Activated CD4-positive, alpha-beta T cell treated with anti-CD3 and anti-CD28 coated beads, Interleukin-2, amount 50 U/mL, for 24 hours (primary cell): ENCODE data around the gene SPTBN1.
A peak's percentile ranks its signal among the peaks of the same experiment; 100 is the strongest.
"Not testable (repeated sequence)": the region's sequence is repeated elsewhere in the genome, so short reads cannot be mapped to it uniquely, and the experiment has no call there.

Experiments
- DNase-seq, 2 donors: peaks; one replicate each; pipeline ENCODE4 v3.0.0-alpha.2; 2020; ENCODE audit warnings: low read depth in 1 of 2, low spot score in 1 of 2

SPTBN1 gene

DNA sequence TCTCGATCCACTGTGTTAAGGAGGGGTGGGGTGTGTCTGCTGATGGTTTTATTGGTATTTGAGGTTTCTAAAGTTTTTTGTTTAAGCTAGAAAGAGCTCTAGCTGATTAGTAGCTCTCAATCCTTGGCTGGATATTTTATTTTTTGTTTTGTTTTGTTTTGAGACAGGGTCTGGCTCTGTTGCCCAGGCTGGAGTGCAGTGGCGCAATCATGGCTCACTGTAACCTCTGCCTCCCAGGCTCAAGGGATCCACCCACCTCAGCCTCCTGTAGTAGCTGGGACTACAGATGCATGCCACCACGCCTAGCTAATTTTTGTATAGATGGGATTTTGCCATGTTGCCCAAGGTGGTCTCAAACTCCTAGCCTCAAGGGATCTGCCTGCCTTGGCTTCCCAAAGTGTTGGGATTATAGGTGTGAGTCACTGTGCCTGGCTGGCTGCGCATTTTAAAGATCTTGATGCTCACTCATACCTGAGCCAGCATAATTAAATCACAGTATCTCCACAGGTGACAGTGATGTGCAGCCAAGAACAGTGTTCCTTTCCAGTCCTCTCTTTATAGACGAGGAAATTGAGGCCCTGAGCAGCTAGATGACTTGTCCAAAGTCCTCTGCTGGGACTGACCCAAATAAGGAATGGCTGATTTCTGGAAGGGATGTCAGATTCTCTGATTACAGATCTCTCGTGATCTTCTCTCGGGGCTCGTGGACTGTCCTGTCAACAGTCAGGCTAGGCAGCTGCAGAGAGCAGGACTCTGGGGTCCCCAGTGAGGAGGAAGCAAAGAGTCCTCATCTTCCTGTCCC, 44.5 kb downstream of the SPTBN1 start:
- no peak for DNase-seq

DNA sequence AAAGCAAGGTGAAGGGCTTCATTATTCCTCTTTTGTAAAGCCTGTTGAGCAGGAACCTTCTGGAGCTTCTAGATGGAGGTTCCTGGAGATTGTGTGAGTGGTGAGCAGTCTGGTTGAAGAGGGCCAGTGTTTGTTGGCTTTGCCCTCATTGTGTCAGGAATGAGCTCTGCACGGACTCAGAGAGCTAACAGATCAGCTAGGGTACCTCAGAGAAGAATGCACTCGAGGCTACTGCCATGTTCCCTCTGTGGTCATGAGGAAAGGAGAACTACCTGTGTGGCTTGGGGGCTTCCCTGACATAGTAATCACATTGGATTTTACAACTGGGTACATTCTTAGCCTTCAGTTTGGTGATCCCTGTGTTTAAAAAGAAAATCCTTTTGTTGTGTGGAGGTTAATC, 46.6 kb downstream of the SPTBN1 start:
- no peak for DNase-seq

DNA sequence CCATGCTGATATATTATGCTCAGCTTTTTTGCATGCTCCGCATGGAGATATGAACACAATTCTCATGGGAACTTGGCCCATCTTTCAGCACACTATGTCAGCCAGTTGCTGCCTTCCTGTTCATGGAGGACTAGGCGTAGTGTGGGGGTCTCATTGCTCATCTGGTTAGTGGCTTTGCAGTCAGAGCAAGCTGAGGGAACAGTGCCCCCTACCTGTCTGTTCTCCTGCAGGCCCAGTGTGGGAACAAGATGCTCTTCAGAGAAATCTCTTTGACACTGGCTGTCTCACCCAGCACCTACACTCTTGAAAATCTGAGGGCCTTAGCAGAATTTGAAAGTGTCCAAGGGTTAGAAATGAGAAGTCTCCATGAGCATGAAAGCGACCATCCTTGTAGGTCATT, 47.1 kb downstream of the SPTBN1 start:
- no peak for DNase-seq

DNA sequence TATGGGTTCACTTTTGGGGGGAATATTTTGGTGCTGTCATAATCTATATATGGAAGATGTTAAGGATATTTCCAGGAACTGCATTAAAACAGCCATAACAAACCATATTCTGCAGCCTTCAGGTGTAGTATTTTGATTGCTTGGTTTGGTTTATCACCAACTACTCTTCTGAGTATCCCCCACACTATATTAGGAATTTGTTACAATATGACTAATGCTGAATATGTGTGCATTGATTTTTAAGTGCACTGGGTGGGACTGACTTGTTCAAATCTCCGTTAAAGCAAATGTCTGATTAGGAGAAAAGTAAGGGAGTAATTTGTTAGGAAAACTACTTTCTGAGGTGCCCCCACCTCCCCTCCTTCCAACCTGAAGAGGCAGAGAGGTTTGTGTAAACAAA, 47.7 kb downstream of the SPTBN1 start:
- no peak for DNase-seq

- DNase-seq = no peak
These were observed 48.7 kb downstream of the SPTBN1 start for GRCh38 chr2:54504866-54505265.

DNA sequence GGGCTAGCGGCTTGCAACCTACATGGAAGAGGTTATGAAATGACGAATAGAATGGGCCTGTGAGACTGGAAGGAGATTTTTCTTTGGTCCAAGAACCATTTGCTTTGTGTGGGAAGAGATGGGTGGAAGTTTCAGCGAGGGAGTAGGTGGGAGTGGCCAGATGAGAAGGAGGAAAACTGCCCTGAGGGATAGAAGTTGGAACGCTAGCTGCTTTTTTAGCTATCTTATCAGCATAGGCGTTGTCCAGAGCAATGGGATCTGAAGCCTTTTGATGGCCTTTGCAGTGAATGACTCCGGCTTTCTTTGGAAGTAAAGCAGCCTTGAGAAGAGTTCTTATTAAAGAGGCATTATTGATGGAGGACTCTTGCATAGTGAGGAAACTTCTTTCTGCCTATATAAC, 52.4 kb downstream of the SPTBN1 start:
- no peak for DNase-seq

DNA sequence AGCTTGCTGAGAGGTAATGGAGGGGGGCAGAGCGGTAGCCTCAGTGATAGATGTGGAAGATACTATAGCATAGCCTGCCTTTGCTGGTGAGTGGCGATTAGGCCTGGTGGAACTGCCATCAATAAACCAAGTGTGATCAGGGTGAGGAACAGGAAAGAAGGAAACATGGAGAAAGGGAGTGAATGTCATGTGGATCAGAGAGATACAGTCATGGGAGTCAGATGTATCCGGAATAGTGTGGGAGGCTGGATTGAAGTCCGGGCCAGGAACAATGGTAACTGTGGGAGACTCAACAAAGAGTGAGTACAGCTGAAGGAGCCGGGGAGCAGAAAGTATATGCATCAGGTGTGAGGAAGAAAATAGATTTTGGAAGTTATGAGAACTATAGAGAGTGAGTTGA, 52.9 kb downstream of the SPTBN1 start:
- not testable (repeated sequence) for DNase-seq

DNA sequence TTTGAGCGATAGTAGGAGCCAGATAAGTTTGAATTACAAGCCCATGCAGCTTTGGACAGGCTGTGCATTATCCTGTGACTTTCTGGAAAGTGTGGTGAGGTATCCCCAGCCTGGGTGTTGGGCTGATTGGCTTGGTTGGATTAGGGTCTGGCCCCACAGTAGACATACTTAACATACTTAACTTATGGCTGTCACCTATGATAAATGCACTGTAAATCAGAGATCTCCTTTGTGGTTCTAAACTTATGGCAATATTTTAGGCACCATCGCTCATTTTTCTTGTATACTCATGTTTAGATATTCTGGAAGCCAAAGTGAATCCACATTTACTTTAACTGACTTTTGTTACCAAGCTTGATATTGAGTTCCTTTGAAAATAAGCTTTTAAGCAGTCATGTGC, 54.8 kb downstream of the SPTBN1 start:
- no peak for DNase-seq

- no peak for DNase-seq
These were observed 56.1 kb downstream of the SPTBN1 start for GRCh38 chr2:54512183-54512582.

- no peak for DNase-seq
These were observed 56.7 kb downstream of the SPTBN1 start for GRCh38 chr2:54512663-54513362.

DNA sequence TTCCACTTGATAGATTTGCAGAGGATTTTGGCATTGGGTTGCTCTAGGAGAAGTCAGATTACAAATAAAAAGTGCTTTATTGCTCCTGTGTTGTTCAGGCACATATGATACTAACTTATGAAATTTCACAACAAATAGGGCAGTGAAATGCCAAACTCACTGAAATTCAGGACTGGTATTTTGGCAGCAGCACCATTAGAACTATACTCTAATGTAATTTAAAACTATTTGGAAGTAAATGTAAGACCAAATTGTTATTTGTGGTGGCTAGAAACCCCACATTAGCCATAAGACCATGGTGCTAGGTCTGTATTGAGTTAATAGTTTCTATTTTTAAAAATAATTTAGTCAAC, 57.2 kb downstream of the SPTBN1 start:
- DNase-seq = no peak

DNA sequence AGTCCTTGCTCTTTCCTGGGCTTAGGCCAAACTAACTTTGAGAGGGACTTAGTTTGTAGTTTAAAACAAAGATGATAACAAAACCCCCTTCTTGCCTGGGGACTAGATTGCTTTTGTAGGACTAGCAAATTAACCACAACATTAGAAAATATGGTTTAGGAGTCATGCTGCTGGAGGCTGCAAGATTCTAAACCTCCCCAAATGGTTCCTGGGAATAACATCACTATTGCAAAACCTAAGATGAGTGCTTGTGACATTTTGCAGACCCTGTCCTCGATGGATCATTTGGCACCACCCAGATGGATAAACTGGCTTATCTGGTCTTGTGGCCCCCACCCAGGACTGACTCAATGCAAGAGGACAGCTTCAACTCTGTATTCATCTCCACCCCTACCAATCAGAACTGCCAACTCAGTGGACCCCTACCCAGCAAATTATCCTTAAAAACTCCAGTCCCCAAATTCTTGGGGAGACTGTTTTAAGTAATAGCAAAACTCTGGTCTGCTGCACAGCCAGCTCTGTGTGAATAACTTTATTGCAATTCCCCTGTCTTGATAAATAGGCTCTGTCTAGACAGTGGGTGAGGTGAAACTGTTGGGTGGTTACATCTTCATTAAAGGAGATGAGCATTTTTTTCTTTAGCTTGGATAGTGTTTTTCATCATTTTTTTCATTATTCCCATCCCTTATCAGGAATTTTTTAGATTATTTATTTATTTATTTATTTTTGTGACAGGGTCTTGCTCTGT, 58.9 kb downstream of the SPTBN1 start:
- DNase-seq = no peak

GRCh38 chr2:54516842-54517241, 60.7 kb downstream of the SPTBN1 start:
- no peak for DNase-seq

DNA sequence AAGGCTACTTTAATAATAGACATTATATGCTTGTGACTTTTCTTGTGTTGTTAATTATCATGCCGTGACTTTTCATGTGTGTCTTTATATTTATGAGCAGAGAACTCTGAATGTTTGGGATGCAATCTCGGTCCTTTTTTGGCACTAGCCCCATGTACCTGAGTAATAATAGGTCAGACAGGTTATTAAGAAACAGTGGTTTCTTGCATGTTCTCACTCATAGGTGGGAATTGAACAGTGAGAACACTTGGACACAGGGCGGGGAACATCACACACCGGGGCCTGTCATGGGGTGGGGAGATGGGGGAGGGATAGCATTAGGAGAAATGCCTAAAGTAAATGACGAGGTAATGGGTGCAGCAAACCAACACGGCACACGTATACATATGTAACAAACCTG, 61.9 kb downstream of the SPTBN1 start:
- DNase-seq = not testable (repeated sequence)

DNA sequence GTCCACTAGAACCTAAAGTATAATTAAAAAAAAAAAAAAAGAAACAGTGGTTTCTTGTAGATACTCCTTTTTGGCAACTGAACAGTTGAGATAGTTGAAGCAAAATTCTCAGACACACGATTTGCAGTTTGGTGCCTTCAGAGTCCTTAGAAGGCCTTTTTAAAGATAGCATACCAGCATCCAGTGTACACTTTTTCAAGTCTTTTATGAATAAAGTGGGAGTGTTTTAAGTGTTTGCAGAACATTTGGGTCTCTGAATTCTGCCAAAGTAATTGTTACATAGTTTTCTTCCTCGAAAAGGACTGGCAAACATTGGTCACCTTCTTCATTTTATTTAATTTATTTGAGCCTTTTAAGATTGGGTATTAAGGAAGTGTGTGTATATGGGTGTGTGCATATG, 62.3 kb downstream of the SPTBN1 start:
- no peak for DNase-seq

DNA sequence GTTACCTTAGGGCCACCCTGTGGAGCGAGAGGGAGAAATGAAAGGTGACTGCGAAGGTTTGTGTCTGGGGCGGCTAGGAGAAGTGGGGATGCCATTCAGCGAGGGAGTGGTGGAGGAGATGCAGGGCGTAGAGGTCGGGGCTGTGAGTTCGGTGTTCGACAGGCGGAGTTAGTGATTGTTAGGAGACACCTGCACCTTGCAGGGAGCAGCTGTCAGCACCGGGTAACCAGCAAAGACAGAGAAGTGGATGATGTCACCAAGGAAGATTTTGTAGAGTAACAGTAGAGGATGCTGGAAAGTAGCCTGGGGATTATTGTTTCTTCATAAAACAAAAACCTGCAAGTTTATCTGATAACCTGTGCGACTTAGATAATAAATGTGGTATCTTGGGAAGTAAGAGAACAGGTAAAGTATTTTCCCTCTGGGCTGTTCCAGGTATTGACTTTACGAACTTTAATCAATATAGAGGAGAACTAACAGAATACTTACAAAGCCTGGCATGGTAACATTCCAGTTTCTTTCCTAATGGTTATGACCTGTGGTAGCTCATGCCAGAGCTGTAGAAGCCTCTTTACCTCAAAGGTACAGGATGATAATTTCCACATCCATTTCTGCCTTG, 63.8 kb downstream of the SPTBN1 start:
- DNase-seq = no peak

DNA sequence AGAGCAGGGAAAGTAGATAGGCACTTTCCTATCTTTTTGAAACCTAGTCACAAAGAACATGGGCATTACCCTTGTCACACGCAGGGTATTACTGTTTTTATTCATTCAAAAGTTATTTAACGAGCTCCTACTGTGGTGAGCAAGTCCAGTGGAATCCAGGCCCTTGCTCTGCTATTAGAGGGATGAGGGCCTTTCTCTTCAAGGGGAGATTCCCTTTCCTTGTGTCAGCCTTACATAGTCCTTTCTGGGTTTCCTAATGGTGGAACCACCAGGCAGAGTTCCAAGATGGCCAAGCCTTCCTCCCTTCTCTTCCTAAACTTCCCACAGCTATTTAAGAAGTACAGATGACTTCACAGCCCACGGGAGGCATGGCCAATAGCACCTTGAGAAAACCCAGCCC, 64.6 kb downstream of the SPTBN1 start:
- no peak for DNase-seq

DNA sequence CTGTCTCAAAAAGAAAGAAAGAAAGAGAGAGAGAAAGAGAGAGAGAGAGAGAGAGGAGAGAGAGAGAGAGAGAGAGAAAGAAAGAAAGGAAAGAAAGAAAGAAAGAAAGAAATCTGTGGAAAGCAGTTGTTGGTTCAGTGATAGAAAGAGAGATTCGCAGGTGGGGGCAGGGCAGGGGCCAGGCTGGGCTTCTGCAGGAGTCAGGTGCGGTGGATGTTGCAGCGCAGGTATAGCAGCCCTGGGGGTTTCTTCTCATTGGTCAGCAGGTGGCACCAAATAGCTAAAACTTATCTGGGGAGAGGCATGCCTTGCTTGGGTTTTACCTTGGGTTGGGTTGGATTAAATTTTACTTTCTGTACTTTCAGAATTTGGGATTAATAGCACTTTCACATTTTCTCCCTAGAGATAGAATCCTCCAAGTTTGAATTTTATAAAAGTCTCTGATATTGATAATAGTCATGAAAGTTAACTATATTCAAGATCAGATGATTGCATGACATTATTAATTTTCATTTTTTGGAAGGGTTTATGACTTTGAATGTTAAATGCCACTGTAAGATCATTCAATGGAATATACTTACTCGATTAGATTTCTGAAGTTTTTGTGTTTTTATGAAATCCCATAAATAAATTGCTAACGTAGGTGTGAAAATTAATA, 66.6 kb downstream of the SPTBN1 start:
- peak; percentile 17 to 61 for DNase-seq

DNA sequence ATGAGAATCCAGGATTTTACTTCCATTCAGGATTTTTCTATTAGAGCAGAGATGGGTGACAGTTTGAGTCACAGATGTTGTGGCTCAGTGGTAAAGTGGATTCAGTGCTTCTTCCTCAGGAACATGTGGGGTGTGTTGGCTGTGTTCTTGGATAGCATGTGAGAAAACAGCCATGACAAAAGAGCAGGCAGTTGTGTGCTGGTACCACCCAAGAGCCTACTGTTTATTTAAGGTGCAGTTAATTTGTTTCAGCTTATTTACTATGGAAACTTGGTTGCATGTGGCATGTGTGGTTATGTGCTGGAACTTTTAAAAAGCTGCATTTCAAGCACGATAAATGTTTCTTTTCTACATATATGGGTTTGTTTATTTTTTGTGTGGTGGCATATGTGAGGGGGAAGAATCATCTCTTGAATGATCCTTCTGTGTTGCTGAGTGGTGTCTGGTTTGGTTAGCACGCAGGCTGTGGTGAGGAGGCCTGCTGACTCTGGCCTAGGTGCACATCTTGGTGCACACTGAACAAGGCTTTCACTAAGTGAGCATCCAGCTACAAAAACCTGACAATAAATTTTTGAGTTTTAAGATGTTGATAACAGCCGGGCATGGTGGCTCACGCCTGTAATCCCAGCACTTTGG, 67.3 kb downstream of the SPTBN1 start:
- no peak for DNase-seq

DNA sequence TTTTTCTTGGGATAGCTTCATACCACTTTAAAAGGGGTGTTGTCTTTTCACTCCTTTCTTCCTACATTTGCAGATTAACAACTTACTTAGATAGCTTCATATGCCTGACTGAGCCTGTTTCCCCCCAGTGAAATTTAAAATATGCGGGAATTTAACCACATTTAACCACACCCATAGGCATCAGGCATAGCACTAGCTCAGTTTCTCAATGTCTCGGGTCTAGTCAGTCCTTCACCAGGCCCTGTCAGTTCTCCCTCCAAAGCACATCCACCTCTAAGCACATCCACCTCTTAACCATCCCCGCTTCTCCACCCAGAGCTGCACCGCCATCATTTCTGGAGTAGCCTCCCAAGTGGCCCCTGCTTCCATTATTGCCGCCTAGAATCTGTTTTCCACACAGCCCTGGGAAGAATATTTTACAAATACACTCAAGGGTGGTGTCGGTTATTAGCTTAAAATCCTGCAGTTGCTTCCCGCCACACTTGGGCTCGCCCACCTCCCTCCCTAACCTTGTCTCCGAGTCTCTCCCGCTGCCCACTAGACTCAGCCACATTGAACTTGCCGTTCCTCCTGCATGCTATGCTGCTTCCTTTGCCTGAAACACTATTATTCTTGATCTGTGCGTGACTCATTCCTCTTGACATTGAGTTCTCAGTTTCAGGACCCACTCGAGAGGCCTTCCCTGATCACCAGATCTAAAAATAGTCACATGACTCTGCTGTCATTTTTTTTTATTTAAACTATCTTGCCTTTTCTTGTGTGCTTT, 68.3 kb downstream of the SPTBN1 start:
- DNase-seq = peak in 1 of 2 donors; percentile 27
